ENCODE results near the gene CAMTA1.

Gene CAMTA1

DNA sequence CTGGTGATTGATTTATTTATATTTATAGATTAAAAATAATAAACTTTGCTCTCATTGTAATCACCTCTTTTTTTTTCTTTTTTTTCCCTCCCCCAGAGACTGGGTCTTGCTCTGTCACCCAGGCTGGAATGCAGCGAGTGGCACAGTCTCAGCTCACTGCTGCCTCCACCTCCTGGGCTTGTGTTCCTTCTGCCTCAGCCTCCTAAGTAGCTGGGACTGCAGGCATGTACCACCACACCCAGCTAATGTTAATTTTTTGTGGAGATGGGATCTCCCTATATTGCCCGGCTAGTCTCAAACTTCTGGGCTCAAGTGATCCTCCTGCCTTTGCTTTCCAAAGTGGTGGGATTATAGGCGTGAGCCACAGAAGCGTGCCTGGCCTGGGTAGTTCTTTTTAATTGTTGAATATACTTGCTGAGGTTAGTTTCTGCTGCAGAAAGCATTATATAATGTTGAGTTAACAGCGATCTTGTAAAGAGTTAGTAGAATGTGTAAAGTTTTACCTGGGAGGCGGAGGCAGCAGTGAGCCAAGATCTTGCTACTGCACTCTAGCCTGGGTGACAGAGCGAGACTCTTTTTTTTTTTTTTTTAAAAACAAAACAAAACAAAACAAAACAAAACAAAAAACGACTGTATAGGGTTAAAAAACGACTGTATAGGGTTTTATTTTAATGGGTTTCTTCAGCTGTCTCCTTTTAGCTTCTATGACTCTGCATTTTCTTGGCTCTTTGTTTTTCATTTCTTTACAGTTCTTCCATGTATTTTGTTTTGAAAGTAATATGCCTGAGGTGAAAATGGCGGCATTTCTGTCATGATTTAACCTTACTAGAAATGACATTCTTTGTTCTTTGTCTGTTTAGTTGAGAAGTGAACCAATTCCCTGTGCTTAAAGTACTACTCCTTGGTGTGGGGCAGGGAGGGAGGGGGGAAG, 82.7 kb downstream of the CAMTA1 start:
- Histone ChIP-seq H3K9me3 (ENCODE audit: control insufficient read depth in 5 of 5, low read length in 5 of 5) (no peaks in the 10 kb centered on the region), H3K4me3 (ENCODE audit: low read depth in 1 of 5, low read length in 5 of 5) (no peak overlapping the region), H3K36me3 (ENCODE audit: control insufficient read depth in 5 of 5, insufficient read depth in 5 of 5, low read length in 5 of 5) (peaks cover 0 to 8% (median 3%) of the 10 kb centered on the region in 5 donors), H3K27me3 (ENCODE audit: control insufficient read depth in 5 of 5, insufficient read depth in 4 of 5, low read length in 5 of 5) (no peaks in the 10 kb centered on the region), H3K9ac (ENCODE audit: low read length in 5 of 5) (no peak overlapping the region), H3K27ac (ENCODE audit: low read depth, low read length) (no peak overlapping the region), H3K4me1 (ENCODE audit: control insufficient read depth in 5 of 5, insufficient read depth in 5 of 5, low read length in 5 of 5) (peaks cover 0 to 4% (median 0%) of the 10 kb centered on the region in 5 donors)

DNA sequence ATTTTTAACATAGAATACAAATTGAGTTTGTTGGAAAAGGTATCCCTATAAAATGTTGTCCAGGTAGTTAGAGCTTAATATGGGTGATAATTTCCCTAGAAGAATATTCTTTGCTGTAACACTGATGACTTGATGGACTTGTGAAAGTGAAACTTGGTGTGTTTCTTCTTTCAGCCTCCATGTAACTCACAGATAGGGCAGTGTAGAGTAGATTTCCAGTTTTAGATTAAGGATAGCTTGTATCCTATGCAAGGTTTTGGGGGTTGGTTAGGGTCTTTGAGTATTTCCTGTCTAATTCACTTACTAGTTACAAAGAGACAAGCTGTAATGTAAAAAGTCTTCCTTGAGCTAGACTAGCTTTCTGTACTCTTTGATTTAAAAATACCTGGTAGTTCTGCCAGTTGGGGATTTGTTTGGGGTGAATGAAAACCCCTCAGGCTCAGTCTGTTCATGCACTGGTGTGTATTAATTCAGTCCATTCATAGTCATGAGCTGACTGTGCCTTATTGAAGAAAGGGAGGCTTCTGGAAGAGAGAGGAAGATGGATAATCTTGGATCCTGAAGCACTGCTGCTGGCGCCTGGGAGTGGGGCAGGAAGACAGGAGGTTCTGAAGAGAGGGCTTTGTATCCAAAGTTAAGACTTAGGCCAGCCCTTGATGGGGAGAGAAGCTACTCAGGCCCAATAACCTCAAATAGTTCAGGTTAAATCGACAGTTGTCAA, 83.6 kb downstream of the CAMTA1 start:
- no peak overlapping the region for H3K9ac ChIP-seq (ENCODE audit: low read length in 5 of 5)
- no peaks in the 10 kb centered on the region for H3K9me3 ChIP-seq (ENCODE audit: control insufficient read depth in 5 of 5, low read length in 5 of 5)
- H3K4me3 ChIP-seq (ENCODE audit: low read depth in 1 of 5, low read length in 5 of 5): no peak overlapping the region
- H3K4me1 ChIP-seq (ENCODE audit: control insufficient read depth in 5 of 5, insufficient read depth in 5 of 5, low read length in 5 of 5): peaks cover 0 to 4% (median 0%) of the 10 kb centered on the region in 5 donors
- no peaks in the 10 kb centered on the region for H3K27me3 ChIP-seq (ENCODE audit: control insufficient read depth in 5 of 5, insufficient read depth in 4 of 5, low read length in 5 of 5)
- peaks cover 0 to 9% (median 3%) of the 10 kb centered on the region in 5 donors for H3K36me3 ChIP-seq (ENCODE audit: control insufficient read depth in 5 of 5, insufficient read depth in 5 of 5, low read length in 5 of 5)
- no peak overlapping the region for H3K27ac ChIP-seq (ENCODE audit: low read depth, low read length)

DNA sequence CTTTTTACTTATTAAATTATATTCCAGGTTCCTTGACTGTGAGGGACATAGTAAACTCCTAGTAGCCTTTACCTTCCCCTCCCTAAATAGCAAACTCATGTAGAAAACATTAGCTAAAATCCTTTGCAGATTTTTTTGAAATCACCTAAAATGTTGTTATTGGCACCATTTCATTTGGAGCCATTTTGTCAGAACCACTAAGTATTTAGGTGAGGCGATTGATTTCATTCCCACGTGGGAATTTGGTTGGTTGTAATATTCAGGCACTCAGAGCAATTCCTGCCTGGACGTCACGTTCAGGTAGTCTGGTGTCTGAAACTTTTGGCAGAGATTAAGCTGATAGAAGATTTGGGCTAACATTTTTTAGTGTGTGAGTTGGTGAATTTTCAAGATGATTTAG, 84.3 kb downstream of the CAMTA1 start:
- H3K27ac ChIP-seq (ENCODE audit: low read depth, low read length): no peak overlapping the region
- no peak overlapping the region for H3K4me3 ChIP-seq (ENCODE audit: low read depth in 1 of 5, low read length in 5 of 5)

DNA sequence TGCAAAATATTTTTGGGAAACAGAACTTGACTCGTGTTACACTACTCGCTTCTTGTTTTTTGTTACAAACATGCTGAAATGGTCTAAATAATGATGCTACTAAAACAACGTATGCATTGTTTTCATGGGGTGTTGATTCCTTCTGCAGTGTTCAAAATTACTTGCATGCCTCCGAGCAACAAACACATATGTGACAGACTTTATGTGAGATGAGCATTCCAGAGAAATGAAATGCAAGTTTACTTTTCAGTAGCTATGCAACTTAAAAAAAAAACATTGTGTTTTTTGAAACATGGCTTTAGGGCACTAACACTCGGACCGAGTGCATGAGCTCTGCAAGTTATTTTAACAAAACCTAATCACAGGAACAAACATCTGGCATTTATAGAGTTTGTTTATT, 84.8 kb downstream of the CAMTA1 start:
- H3K27ac ChIP-seq (ENCODE audit: low read depth, low read length): no peak overlapping the region
- H3K9me3 ChIP-seq (ENCODE audit: control insufficient read depth in 5 of 5, low read length in 5 of 5): no peaks in the 10 kb centered on the region
- no peak overlapping the region for H3K4me3 ChIP-seq (ENCODE audit: low read depth in 1 of 5, low read length in 5 of 5)
- H3K9ac ChIP-seq (ENCODE audit: low read length in 5 of 5): no peak overlapping the region
- H3K36me3 ChIP-seq (ENCODE audit: control insufficient read depth in 5 of 5, insufficient read depth in 5 of 5, low read length in 5 of 5): peaks cover 0 to 12% (median 10%) of the 10 kb centered on the region in 5 donors
- H3K27me3 ChIP-seq (ENCODE audit: control insufficient read depth in 5 of 5, insufficient read depth in 4 of 5, low read length in 5 of 5): no peaks in the 10 kb centered on the region
- H3K4me1 ChIP-seq (ENCODE audit: control insufficient read depth in 5 of 5, insufficient read depth in 5 of 5, low read length in 5 of 5): peaks cover 0 to 4% (median 0%) of the 10 kb centered on the region in 5 donors

More for the DNA sequence above, 84.3 kb downstream of the CAMTA1 start:
- peaks cover 0 to 9% (median 6%) of the 10 kb centered on the region in 5 donors for H3K36me3 ChIP-seq (ENCODE audit: control insufficient read depth in 5 of 5, insufficient read depth in 5 of 5, low read length in 5 of 5)
- peaks cover 0 to 4% (median 0%) of the 10 kb centered on the region in 5 donors for H3K4me1 ChIP-seq (ENCODE audit: control insufficient read depth in 5 of 5, insufficient read depth in 5 of 5, low read length in 5 of 5)
- H3K9me3 ChIP-seq (ENCODE audit: control insufficient read depth in 5 of 5, low read length in 5 of 5): no peaks in the 10 kb centered on the region
- no peaks in the 10 kb centered on the region for H3K27me3 ChIP-seq (ENCODE audit: control insufficient read depth in 5 of 5, insufficient read depth in 4 of 5, low read length in 5 of 5)
- H3K9ac ChIP-seq (ENCODE audit: low read length in 5 of 5): no peak overlapping the region

DNA sequence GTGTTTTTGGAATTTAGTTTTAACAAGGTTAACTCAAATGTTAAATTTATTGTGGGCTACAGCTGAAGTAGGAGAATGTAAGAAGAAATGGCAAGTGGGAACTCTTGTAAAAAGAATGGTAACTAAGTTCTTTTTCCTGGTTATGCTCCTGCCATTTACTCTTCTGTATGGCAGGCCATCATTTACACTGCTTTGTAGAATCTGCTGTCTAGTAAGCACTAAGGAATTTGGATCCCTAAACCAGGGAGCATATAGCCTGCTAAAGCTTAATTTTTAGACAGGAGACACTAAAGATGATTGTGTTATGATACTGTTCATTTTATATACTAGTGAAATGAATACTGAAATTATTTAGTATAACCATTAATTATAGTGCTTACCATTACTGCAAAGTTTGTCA, 85.3 kb downstream of the CAMTA1 start:
- H3K9ac ChIP-seq (ENCODE audit: low read length in 5 of 5): no peak overlapping the region
- no peaks in the 10 kb centered on the region for H3K9me3 ChIP-seq (ENCODE audit: control insufficient read depth in 5 of 5, low read length in 5 of 5)
- H3K27ac ChIP-seq (ENCODE audit: low read depth, low read length): no peak overlapping the region

DNA sequence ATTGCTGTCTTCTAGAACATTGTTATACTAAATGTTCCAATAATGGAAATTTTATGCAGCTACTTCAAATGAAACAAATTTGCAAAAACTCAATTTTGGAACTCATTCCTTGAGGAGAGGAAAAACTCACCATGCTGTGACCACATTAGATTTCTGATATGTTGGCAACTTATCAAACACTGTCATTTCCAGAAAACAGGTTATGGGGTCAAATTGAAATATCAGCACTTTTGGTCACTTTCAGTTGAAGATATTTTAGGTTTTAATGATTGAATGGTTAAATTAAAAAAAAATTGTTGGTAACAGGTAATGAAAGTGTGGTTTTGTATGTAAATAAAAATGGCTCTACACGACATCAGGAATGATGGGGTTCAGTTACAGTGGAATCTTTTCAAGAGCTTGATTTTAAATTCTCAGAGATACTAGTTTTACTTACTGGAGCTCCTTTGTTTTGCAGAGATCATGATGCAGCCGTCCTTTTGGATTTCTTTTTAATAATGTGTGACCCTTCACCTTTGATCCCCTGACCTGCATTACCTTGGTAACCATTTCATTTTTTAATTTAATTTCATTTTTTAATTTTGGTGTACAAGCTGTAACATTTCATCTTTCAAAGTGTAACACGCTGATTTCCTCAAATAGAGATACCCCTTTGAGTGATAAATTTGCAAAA, 86.2 kb downstream of the CAMTA1 start:
- H3K4me3 ChIP-seq (ENCODE audit: low read depth in 1 of 5, low read length in 5 of 5): no peak overlapping the region
- no peak overlapping the region for H3K27ac ChIP-seq (ENCODE audit: low read depth, low read length)
- H3K27me3 ChIP-seq (ENCODE audit: control insufficient read depth in 5 of 5, insufficient read depth in 4 of 5, low read length in 5 of 5): no peaks in the 10 kb centered on the region
- no peaks in the 10 kb centered on the region for H3K9me3 ChIP-seq (ENCODE audit: control insufficient read depth in 5 of 5, low read length in 5 of 5)
- no peak overlapping the region for H3K9ac ChIP-seq (ENCODE audit: low read length in 5 of 5)
- peaks cover 0 to 14% (median 10%) of the 10 kb centered on the region in 5 donors for H3K36me3 ChIP-seq (ENCODE audit: control insufficient read depth in 5 of 5, insufficient read depth in 5 of 5, low read length in 5 of 5)
- peaks cover 0 to 4% (median 0%) of the 10 kb centered on the region in 5 donors for H3K4me1 ChIP-seq (ENCODE audit: control insufficient read depth in 5 of 5, insufficient read depth in 5 of 5, low read length in 5 of 5)

More for the DNA sequence above, 85.3 kb downstream of the CAMTA1 start:
- Histone ChIP-seq H3K4me3 (ENCODE audit: low read depth in 1 of 5, low read length in 5 of 5) (no peak overlapping the region), H3K27me3 (ENCODE audit: control insufficient read depth in 5 of 5, insufficient read depth in 4 of 5, low read length in 5 of 5) (no peaks in the 10 kb centered on the region), H3K36me3 (ENCODE audit: control insufficient read depth in 5 of 5, insufficient read depth in 5 of 5, low read length in 5 of 5) (peaks cover 0 to 14% (median 10%) of the 10 kb centered on the region in 5 donors), H3K4me1 (ENCODE audit: control insufficient read depth in 5 of 5, insufficient read depth in 5 of 5, low read length in 5 of 5) (peaks cover 0 to 4% (median 0%) of the 10 kb centered on the region in 5 donors)

DNA sequence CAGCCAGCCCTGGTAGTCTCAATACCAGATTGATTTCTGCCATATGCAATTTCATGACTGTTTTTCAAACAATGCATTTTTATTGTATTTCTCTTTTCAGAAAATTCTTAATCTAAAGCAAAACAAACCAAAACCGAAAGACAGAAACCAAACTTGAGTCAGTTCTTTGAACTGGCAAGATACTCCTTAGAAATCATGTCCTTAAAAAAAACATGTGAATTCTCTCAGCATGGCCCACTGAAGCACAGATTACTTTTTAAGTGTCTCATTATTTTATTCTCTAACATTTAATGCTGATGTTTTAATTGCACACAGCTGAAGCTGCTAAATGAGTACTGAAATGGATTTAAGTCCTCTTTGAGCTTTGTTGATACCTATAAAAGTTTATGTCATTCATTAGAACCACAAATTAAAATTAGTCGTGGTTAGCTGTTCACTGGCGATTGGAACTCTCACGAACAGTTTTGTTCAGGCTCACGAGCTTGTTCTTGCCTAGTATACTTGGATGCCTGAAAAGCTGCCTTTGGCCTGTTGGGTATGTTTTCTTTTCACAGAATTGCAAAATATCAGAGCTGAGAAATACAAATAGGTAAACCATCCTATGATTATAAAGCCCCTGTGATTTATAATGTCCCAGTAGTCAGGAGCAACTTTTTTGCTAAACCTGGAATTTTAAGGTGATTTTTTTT, 87.5 kb downstream of the CAMTA1 start:
- Histone ChIP-seq H3K27me3 (ENCODE audit: control insufficient read depth in 5 of 5, insufficient read depth in 4 of 5, low read length in 5 of 5) (no peaks in the 10 kb centered on the region), H3K36me3 (ENCODE audit: control insufficient read depth in 5 of 5, insufficient read depth in 5 of 5, low read length in 5 of 5) (peaks cover under 1 to 20% (median 12%) of the 10 kb centered on the region in 5 donors), H3K27ac (ENCODE audit: low read depth, low read length) (no peak overlapping the region), H3K9me3 (ENCODE audit: control insufficient read depth in 5 of 5, low read length in 5 of 5) (no peaks in the 10 kb centered on the region), H3K4me3 (ENCODE audit: low read depth in 1 of 5, low read length in 5 of 5) (no peak overlapping the region), H3K9ac (ENCODE audit: low read length in 5 of 5) (no peak overlapping the region), H3K4me1 (ENCODE audit: control insufficient read depth in 5 of 5, insufficient read depth in 5 of 5, low read length in 5 of 5) (peaks cover 0 to 4% (median 0%) of the 10 kb centered on the region in 5 donors)

DNA sequence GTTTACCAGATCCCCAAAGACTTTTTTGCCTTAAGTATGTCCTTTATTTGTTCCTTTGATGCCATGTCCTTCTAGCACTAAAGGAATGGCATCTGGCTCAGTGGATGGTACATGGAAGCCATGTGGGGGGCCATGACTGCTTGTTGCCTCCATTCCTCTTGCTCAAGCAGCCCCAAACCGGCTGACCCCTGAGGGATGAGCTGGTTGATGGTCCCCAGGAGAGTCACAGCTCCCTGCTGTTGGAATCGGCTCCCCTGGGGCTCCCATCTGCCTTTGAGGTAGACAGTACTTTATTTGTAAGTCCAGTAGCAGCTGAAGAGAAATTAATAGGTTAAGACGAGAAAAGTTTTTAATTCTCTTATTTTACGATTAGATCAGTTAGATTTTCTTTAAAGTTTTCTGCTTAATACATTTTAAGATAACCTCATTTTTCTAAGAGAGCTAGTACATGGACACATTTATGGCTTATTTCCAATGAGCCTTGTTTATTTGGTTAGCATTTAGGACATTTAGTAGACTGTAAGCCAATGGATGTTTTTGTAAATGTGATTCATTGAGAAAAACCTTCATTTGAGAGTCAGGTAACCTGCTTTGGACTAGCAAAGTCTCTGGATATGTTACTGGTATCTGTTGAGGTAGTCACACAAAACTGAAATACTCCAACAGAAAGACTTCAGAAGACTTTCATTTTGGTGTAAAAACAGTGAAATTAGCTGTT, 88.2 kb downstream of the CAMTA1 start:
- Histone ChIP-seq H3K27me3 (ENCODE audit: control insufficient read depth in 5 of 5, insufficient read depth in 4 of 5, low read length in 5 of 5) (no peaks in the 10 kb centered on the region), H3K27ac (ENCODE audit: low read depth, low read length) (no peak overlapping the region), H3K4me3 (ENCODE audit: low read depth in 1 of 5, low read length in 5 of 5) (no peak overlapping the region), H3K36me3 (ENCODE audit: control insufficient read depth in 5 of 5, insufficient read depth in 5 of 5, low read length in 5 of 5) (peaks cover 2 to 21% (median 16%) of the 10 kb centered on the region in 5 donors), H3K4me1 (ENCODE audit: control insufficient read depth in 5 of 5, insufficient read depth in 5 of 5, low read length in 5 of 5) (peaks cover 0 to 4% (median 0%) of the 10 kb centered on the region in 5 donors), H3K9ac (ENCODE audit: low read length in 5 of 5) (no peak overlapping the region), H3K9me3 (ENCODE audit: control insufficient read depth in 5 of 5, low read length in 5 of 5) (no peaks in the 10 kb centered on the region)

DNA sequence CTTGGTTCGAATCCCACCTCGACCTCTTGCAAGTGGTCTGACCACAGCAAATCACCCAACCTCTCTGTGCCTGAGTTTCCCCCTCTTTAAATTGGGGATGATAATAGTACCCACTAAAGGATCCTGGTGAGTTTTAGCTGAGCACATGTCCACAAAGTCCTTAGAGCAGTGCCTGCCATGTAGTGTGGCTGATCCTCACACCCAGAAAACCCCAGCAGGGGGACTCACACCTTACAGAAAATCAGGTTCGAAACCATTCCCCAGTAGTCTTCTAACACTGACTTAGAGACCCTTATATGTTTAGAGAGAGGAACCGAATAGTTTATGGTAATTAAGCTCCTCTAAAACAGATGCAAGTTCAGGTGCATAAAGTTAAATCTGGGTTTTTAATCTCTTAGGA, 89.0 kb downstream of the CAMTA1 start:
- Histone ChIP-seq H3K27ac (ENCODE audit: low read depth, low read length) (no peak overlapping the region), H3K9ac (ENCODE audit: low read length in 5 of 5) (no peak overlapping the region), H3K27me3 (ENCODE audit: control insufficient read depth in 5 of 5, insufficient read depth in 4 of 5, low read length in 5 of 5) (no peaks in the 10 kb centered on the region), H3K9me3 (ENCODE audit: control insufficient read depth in 5 of 5, low read length in 5 of 5) (no peaks in the 10 kb centered on the region), H3K36me3 (ENCODE audit: control insufficient read depth in 5 of 5, insufficient read depth in 5 of 5, low read length in 5 of 5) (peaks cover 2 to 24% (median 16%) of the 10 kb centered on the region in 5 donors), H3K4me3 (ENCODE audit: low read depth in 1 of 5, low read length in 5 of 5) (no peak overlapping the region), H3K4me1 (ENCODE audit: control insufficient read depth in 5 of 5, insufficient read depth in 5 of 5, low read length in 5 of 5) (peaks cover 0 to 1% (median 0%) of the 10 kb centered on the region in 5 donors)

All from subcutaneous abdominal adipose tissue (tissue), 5 donors.